Measurements from ENCODE around the gene TOR1A.

TOR1A gene

DNA sequence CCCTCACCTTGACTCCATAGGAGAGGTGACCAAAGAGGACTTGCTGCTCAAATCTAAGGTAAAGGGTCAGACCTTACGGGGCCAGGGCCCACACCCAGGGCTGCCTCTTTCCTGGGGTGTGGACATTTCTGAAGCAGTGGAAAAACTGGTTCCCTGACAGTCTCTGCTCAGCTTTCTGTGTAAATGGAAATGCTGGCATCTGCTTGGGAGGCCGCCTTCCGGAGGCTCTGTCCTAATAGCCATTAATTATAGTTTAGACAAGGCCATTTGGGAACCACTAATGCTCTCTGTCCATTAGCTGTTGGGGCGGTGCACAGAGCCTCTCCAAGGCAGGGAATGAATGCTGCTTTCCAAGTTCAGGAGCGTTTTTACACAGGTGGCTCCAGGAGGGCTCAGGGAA is 28.6 kb upstream of the TOR1A start:
- Histone ChIP-seq H3K79me2 (ENCODE audit: insufficient read depth, low read depth) (no peaks in the 10 kb centered on the region), H3K27ac (no peak overlapping the region), H4K20me1 (ENCODE audit: insufficient read depth) (no peaks in the 10 kb centered on the region; the same call in 1 of the 2 replicates), H3K36me3 (ENCODE audit: insufficient read depth) (no peaks in the 10 kb centered on the region), H3K4me1 (ENCODE audit: low read depth, poor library complexity, severe bottlenecking) (peaks cover 5% of the 10 kb centered on the region), H3K4me3 (IDR thresholded peaks at IDR 0.05; ENCODE audit: insufficient read depth, low read depth, low read length) (no peak overlapping the region), H3K9ac (no peak overlapping the region), H3K27me3 (ENCODE audit: insufficient read depth, low read depth) (no peaks in the 10 kb centered on the region), H2AFZ (ENCODE audit: low read depth) (no peak overlapping the region), H3K4me2 (no peak overlapping the region)
- TF ChIP-seq, protein P1, sequence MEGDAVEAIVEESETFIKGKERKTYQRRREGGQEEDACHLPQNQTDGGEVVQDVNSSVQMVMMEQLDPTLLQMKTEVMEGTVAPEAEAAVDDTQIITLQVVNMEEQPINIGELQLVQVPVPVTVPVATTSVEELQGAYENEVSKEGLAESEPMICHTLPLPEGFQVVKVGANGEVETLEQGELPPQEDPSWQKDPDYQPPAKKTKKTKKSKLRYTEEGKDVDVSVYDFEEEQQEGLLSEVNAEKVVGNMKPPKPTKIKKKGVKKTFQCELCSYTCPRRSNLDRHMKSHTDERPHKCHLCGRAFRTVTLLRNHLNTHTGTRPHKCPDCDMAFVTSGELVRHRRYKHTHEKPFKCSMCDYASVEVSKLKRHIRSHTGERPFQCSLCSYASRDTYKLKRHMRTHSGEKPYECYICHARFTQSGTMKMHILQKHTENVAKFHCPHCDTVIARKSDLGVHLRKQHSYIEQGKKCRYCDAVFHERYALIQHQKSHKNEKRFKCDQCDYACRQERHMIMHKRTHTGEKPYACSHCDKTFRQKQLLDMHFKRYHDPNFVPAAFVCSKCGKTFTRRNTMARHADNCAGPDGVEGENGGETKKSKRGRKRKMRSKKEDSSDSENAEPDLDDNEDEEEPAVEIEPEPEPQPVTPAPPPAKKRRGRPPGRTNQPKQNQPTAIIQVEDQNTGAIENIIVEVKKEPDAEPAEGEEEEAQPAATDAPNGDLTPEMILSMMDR (conservative IDR thresholded peaks at IDR 0.05; ENCODE audit: low read depth, low read length): no peak

DNA sequence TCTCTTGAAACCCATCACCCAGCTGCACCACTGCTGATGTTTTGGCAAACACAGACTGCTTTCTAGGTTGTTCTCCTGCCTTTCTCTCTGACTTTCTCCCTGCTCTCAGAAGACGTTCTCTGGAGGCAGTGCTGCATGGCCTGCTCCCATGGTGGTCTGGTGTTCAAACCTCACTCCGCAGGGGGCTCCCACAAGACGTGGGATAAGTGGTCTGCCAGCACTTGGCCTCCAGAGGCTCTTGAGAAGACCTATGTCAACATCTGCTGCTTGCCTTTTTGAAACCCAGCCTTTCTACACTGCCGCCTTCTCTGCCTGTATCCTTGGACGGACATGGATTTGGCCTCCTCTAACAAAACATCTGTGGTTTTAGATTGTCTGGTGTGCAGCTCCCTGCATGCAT is 27.9 kb upstream of the TOR1A start:
- Histone ChIP-seq H3K4me2 (no peak overlapping the region), H3K27me3 (ENCODE audit: insufficient read depth, low read depth) (no peaks in the 10 kb centered on the region), H3K27ac (no peak overlapping the region), H3K9ac (no peak overlapping the region), H2AFZ (ENCODE audit: low read depth) (no peak overlapping the region), H3K79me2 (ENCODE audit: insufficient read depth, low read depth) (no peaks in the 10 kb centered on the region), H3K4me3 (IDR thresholded peaks at IDR 0.05; ENCODE audit: insufficient read depth, low read depth, low read length) (no peak overlapping the region), H4K20me1 (ENCODE audit: insufficient read depth) (no peaks in the 10 kb centered on the region; the same call in 1 of the 2 replicates), H3K36me3 (ENCODE audit: insufficient read depth) (no peaks in the 10 kb centered on the region), H3K4me1 (ENCODE audit: low read depth, poor library complexity, severe bottlenecking) (peaks cover 5% of the 10 kb centered on the region)
- TF ChIP-seq, protein P1 (conservative IDR thresholded peaks at IDR 0.05; ENCODE audit: low read depth, low read length): no peak

DNA sequence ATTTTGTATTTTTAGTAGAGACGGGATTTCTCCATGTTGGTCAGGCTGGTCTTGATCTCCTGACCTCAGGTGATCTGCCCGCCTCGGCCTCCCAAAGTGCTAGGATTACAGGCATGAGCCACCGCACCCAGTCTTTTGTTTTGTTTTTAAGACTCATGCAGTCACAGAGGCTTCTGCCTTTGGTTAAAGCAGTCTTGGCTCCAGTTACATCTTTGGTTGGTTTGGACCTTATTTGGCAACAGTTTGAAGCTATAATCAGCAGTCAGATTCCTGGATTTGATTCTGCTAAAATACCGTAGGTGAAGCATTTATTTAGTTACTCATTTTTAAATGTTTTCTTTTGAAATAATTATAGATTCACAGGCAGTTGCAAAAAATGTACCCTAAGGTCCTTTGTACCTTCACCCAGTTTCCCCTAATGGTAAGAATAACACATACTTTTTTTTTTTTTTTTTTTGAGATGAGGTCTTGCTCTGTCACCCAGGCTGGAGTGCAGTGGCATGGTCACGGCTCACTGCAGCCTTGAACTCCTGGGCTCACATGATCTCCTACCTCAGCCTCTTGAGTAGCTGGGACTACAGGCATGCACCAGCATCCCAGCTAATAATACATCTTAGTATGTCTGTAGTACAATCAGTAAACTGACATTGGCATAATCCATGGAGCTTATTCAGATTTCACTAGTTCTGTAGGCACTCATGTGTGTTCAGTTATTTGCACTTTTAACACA is 27.1 kb upstream of the TOR1A start:
- no peaks in the 10 kb centered on the region for H3K79me2 ChIP-seq (ENCODE audit: insufficient read depth, low read depth)
- H3K36me3 ChIP-seq (ENCODE audit: insufficient read depth): no peaks in the 10 kb centered on the region
- H3K27me3 ChIP-seq (ENCODE audit: insufficient read depth, low read depth): no peaks in the 10 kb centered on the region
- no peaks in the 10 kb centered on the region; the same call in 1 of the 2 replicates for H4K20me1 ChIP-seq (ENCODE audit: insufficient read depth)
- H3K4me2 ChIP-seq: no peak overlapping the region
- no peak overlapping the region for H2AFZ ChIP-seq (ENCODE audit: low read depth)
- TF ChIP-seq, protein P1 (conservative IDR thresholded peaks at IDR 0.05; ENCODE audit: low read depth, low read length): no peak
- H3K27ac ChIP-seq: no peak overlapping the region
- no peak overlapping the region for H3K9ac ChIP-seq
- H3K4me3 ChIP-seq (IDR thresholded peaks at IDR 0.05; ENCODE audit: insufficient read depth, low read depth, low read length): no peak overlapping the region
- H3K4me1 ChIP-seq (ENCODE audit: low read depth, poor library complexity, severe bottlenecking): peaks cover 5% of the 10 kb centered on the region

DNA sequence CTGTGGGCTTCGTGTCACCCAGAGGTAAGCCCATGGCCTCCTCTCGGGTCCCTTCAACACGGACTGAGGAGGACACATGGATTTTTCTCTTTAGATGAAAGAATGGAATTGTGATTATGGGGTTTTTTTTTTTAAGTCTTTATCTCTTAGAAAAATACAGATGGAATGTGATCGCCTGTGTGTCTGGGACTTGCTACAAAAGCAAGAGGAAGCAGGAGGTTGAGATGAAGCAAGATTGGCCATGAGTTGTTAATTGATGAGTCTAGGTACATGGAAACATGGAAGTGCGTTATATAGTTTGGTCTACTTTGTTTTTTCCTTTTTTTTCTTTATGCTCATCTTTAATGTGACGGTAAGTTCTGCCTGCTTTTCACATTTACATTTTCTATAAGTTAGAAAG is 26.0 kb upstream of the TOR1A start:
- Histone ChIP-seq H3K27ac (no peak overlapping the region), H3K4me1 (ENCODE audit: low read depth, poor library complexity, severe bottlenecking) (peaks cover 5% of the 10 kb centered on the region), H3K4me2 (no peak overlapping the region), H4K20me1 (ENCODE audit: insufficient read depth) (no peaks in the 10 kb centered on the region), H3K9ac (no peak overlapping the region), H3K27me3 (ENCODE audit: insufficient read depth, low read depth) (no peaks in the 10 kb centered on the region), H3K79me2 (ENCODE audit: insufficient read depth, low read depth) (no peaks in the 10 kb centered on the region), H2AFZ (ENCODE audit: low read depth) (no peak overlapping the region), H3K4me3 (IDR thresholded peaks at IDR 0.05; ENCODE audit: insufficient read depth, low read depth, low read length) (no peak overlapping the region), H3K36me3 (ENCODE audit: insufficient read depth) (no peaks in the 10 kb centered on the region)
- TF ChIP-seq, protein P1 (conservative IDR thresholded peaks at IDR 0.05; ENCODE audit: low read depth, low read length): no peak
